Neutrophil (primary cell): ENCODE results near the gene HMGB2.

Experiments
- H3K27ac ChIP-seq: fragments of 200-600 bp; sonication (generic); 2 replicates; pipeline ENCODE4 v1.5.1; 2016; ENCODE audit warnings: mild to moderate bottlenecking, moderate library complexity
- H3K27me3 ChIP-seq: fragments of 200-600 bp; sonication (generic); 2 replicates; pipeline ENCODE4 v1.6.0; 2016; ENCODE audit warnings: mild to moderate bottlenecking
- H3K36me3 ChIP-seq: fragments of 200-600 bp; sonication (generic); 2 replicates; pipeline ENCODE4 v1.5.1; 2017
- H3K4me1 ChIP-seq, 2 experiments: fragments of 200-600 bp in 1 of 2; sonication (generic) in 1 of 2; 1 replicate in 1 of 2; 2 replicates in 1 of 2; pipeline versions ENCODE4 v1.5.1 to v1.6.1; 2013 to 2016; ENCODE audit warnings: low read depth in 1 of 2, low read length in 1 of 2, mild to moderate bottlenecking in 1 of 2, moderate library complexity in 1 of 2; ENCODE audit not compliant: control insufficient read depth in 1 of 2, insufficient read depth in 1 of 2
- H3K4me3 ChIP-seq, 2 experiments: fragments of 200-600 bp in 1 of 2; sonication (generic) in 1 of 2; 1 replicate in 1 of 2; 2 replicates in 1 of 2; pipeline ENCODE4 v1.5.1; 2013 to 2016; ENCODE audit warnings: low read depth in 1 of 2, low read length in 1 of 2, mild to moderate bottlenecking in 1 of 2, moderate library complexity in 1 of 2
- H3K9me3 ChIP-seq: fragments of 200-600 bp; sonication (generic); 2 replicates; pipeline ENCODE4 v1.5.1; 2016
- CTCF ChIP-seq: fragments of 200-600 bp; sonication (generic); IDR thresholded peaks from 2 replicates; pipeline ENCODE4 v1.5.1; 2016; ENCODE audit warnings: antibody characterized with exemption

The HMGB2 gene

GRCh38 chr4:173367285-173367684 is 33.1 kb upstream of the HMGB2 start:
- TF ChIP-seq CTCF = no peak
- Histone ChIP-seq H3K27ac (no peak overlapping the region), H3K4me3 (no peak overlapping the region), H3K9me3 (no peaks in the 10 kb centered on the region), H3K27me3 (peaks cover 4% of the 10 kb centered on the region), H3K36me3 (no peaks in the 10 kb centered on the region), H3K4me1 (peaks cover 11 to 18% of the 10 kb centered on the region in 2 experiments)

GRCh38 chr4:173365359-173365996 is 31.3 kb upstream of the HMGB2 start:
- TF ChIP-seq CTCF = no peak
- Histone ChIP-seq H3K27ac (no peak overlapping the region), H3K4me3 (no peak overlapping the region), H3K27me3 (no peaks in the 10 kb centered on the region), H3K4me1 (peaks cover 6 to 8% of the 10 kb centered on the region in 2 experiments), H3K36me3 (no peaks in the 10 kb centered on the region), H3K9me3 (no peaks in the 10 kb centered on the region)

GRCh38 chr4:173362666-173363065 is 28.5 kb upstream of the HMGB2 start:
- no peaks in the 10 kb centered on the region for H3K9me3 ChIP-seq
- no peak overlapping the region for H3K4me3 ChIP-seq
- no peaks in the 10 kb centered on the region for H3K27me3 ChIP-seq
- H3K27ac ChIP-seq = no peak overlapping the region
- no peaks in the 10 kb centered on the region for H3K36me3 ChIP-seq
- no peak for TF ChIP-seq CTCF
- H3K4me1 ChIP-seq = no peaks in the 10 kb centered on the region

GRCh38 chr4:173360587-173361221 is 26.5 kb upstream of the HMGB2 start:
- H3K36me3 ChIP-seq = no peaks in the 10 kb centered on the region
- no peaks in the 10 kb centered on the region for H3K9me3 ChIP-seq
- TF ChIP-seq CTCF = no peak
- no peaks in the 10 kb centered on the region for H3K27me3 ChIP-seq
- H3K4me3 ChIP-seq = no peak overlapping the region
- no peak overlapping the region for H3K27ac ChIP-seq
- H3K4me1 ChIP-seq = no peaks in the 10 kb centered on the region

GRCh38 chr4:173357939-173358338 is 23.8 kb upstream of the HMGB2 start:
- TF ChIP-seq CTCF = no peak
- no peaks in the 10 kb centered on the region for H3K36me3 ChIP-seq
- H3K9me3 ChIP-seq = no peaks in the 10 kb centered on the region
- no peaks in the 10 kb centered on the region for H3K27me3 ChIP-seq
- no peaks in the 10 kb centered on the region for H3K4me1 ChIP-seq
- no peak overlapping the region for H3K27ac ChIP-seq
- H3K4me3 ChIP-seq = no peak overlapping the region
